Measurements from ENCODE around the gene CP.

The CP gene

GRCh38 chr3:149186219-149186618, 35.4 kb downstream of the CP start:
- no peak for DNase-seq (ENCODE audit: low read depth in 2 of 2)

DNA sequence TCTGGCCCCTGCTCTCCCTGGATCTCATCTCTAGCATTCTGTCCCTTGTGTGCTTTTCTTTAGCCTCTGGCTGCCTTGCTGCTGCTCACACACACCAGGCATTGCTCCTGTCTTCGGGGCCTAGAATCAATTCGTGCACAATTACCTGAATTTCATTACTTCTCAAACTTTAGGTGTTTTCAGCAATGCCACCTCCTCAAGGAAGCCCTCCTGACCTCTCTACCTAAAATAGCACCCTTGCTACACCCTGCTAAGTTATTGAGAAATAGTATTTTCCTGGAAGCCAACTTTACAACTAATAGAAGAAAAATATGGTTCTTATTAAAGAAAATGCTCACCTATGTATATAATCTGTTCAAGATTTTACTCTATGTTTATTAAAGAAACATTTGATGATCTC, 40.4 kb downstream of the CP start:
- no peak for DNase-seq (ENCODE audit: low read depth in 2 of 2)

- DNase-seq (ENCODE audit: low read depth in 2 of 2), result no peak
These were observed 41.5 kb downstream of the CP start for GRCh38 chr3:149180057-149180573.

GRCh38 chr3:149179220-149179619, 42.4 kb downstream of the CP start:
- no peak for DNase-seq (ENCODE audit: low read depth in 2 of 2)

DNA sequence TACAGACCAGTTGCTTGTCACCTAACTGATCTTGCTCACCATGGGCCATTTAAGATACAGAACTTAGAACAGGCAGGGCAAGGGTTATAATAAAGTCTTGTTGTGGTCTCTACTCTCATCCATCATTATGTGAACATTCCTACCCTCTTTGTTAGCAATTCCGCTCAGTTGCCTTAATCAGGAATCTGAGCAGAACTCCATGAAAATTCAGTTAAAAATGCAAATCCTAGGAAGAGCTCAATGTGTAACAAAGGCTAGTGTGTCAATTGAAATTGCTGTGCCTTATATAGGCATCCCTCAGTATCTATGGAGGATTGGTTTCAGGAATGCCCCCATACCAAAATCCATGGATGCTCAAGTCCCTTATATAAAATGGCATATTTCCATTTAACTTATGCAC, 44.5 kb downstream of the CP start:
- no peak for DNase-seq (ENCODE audit: low read depth in 2 of 2)

- no peak for DNase-seq (ENCODE audit: low read depth in 2 of 2)
These were observed 46.7 kb downstream of the CP start for GRCh38 chr3:149174901-149175300.

DNA sequence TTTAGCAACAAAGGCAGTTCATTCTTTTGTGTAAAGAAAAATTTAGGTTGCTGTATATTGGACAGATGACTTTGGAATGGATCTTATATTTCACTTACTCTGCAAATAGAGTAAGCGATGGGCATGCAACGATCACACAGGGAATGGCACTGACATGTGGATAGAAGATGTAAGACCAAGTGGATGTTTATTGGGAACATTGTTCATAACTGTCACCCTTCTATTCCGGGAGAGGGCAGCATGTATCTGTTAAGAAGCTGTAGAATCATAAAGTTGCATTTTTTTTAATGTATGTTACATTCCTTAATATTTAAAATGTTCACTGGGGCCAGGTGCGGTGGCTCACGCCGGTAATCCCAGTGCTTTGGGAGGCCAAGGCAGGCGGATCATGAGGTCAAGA, 51.0 kb downstream of the CP start:
- DNase-seq (ENCODE audit: low read depth in 2 of 2), result no peak

GRCh38 chr3:149167898-149168297, 53.7 kb downstream of the CP start:
- no peak for DNase-seq (ENCODE audit: low read depth in 2 of 2)

- no peak for DNase-seq (ENCODE audit: low read depth in 2 of 2)
These were observed 58.6 kb downstream of the CP start for GRCh38 chr3:149163066-149163465.

GRCh38 chr3:149162007-149162406, 59.6 kb downstream of the CP start:
- DNase-seq (ENCODE audit: low read depth in 2 of 2), result no peak

DNA sequence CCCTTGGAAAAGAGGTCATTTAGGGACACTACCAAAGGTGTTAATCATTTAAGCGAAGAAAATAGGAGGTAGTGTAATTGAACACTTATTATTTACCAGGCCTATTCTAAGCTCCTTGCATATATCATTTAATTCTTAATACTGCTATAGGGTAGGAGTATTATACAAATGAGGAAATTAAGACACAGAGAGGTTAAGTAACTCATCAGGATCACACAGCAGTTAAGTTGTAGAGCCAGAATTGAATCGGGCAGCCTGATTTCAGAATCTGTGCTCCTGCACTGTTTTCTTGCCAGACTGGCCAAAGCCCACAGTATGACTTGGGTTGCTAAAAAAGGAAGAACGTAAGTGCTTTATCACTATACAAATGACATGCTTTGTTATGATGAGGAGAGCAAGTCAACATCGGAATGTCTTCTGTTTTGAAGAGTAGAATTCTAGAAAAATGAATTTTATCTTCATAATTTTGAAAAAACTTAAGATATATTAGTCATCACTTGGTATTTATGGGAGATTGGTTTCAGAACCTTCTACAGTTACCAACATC, 60.8 kb downstream of the CP start:
- no peak for DNase-seq (ENCODE audit: low read depth in 2 of 2)

DNA sequence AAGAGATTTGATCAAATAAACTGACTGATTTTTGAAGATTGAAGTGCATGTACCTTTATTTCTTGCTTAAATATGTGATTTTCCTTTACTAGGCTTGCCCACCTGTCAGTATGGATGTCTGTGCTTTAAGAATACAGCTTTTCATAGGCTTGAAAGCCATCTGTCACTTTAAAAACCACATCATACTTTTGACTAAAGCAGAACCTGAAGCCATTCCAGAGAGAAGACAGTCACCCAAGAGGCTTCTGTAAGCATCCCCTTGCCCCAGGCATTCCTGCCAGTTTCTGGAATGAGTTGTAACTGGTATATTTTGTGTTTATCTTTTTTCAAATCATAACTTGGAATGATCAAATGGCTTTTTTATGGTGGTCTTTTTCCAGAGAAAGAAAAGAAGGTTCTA, 68.2 kb downstream of the CP start:
- no peak for DNase-seq (ENCODE audit: low read depth in 2 of 2)

GRCh38 chr3:149152420-149152819, 69.2 kb downstream of the CP start:
- DNase-seq (ENCODE audit: low read depth in 2 of 2), result no peak

- DNase-seq (ENCODE audit: low read depth in 2 of 2), result no peak
These were observed 69.8 kb downstream of the CP start for GRCh38 chr3:149151843-149152242.

DNA sequence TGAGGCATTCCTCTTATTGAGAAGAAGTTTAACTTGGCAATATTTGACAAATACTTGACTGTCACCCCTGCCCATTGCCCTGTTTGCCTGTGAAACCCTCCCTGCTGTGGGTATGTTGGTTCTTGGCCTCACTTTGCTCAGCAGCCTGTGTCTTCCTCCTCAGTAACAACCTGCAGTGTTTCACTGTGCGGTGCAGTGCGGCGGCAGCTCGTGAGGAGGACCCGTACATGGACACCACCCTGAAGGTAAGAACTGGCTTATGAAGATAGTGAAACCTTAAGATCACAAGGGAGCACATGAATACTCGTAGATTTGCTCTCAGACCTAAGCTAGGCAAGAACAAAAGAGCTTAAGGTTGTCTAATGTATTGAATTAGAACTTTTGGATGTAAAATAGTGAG, 71.2 kb downstream of the CP start:
- DNase-seq (ENCODE audit: low read depth in 2 of 2), result no peak

DNA sequence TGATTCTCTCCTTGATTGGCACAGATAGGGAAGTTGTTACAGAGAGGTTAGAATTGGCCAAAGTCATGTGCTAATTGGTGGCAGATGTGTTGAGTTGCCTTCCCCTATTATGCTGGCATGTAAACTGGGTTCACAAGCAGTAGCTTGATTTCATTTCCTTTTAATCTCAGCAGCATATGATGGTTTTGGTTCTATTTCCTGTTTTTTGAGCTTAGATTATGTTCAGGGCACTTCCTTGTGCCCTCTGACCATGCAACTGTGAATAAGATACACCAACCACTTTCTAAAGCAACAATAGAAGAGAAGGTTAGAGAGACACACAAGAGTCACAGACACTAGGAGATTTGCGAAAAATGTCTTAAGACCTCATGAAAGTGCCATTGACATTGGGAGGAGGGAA, 75.7 kb downstream of the CP start:
- no peak for DNase-seq (ENCODE audit: low read depth in 2 of 2)

- DNase-seq (ENCODE audit: low read depth in 2 of 2), result no peak
These were observed 76.3 kb downstream of the CP start for GRCh38 chr3:149145356-149145755.

DNA sequence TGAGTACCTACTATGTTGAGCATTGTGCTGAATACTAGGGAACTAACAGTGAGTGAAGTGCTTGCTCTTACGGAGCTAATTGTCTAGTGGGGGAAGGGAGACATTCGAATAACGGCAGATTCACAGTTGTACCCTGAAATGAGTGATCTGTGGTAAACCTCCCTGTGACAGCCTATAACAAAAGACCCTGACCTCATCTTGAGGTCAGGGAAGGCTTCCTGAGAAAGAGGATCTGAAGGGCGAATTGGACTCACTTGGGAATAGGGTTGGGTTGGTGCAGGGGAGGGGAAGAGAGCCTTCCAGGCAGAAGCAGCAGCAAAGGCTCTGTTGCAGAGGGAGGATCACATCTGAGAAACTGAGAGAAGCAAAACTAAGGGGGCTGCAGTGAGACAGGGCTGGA, 78.9 kb downstream of the CP start:
- DNase-seq (ENCODE audit: low read depth in 2 of 2), result no peak

- no peak for DNase-seq (ENCODE audit: low read depth in 2 of 2)
These were observed 87.1 kb downstream of the CP start for GRCh38 chr3:149134575-149134974.

- no peak for DNase-seq (ENCODE audit: low read depth in 2 of 2)
These were observed 90.0 kb downstream of the CP start for GRCh38 chr3:149131589-149131988.

GRCh38 chr3:149129326-149130205, 92.1 kb downstream of the CP start, which contains the start of gene HPS3:
Gene HPS3, plus strand, starts transcription at chr3:149129638. Its CDS starts 86 bp downstream, at chr3:149129724.
- DNase-seq (ENCODE audit: low read depth in 2 of 2), result peak; percentile 77 to 78

DNA sequence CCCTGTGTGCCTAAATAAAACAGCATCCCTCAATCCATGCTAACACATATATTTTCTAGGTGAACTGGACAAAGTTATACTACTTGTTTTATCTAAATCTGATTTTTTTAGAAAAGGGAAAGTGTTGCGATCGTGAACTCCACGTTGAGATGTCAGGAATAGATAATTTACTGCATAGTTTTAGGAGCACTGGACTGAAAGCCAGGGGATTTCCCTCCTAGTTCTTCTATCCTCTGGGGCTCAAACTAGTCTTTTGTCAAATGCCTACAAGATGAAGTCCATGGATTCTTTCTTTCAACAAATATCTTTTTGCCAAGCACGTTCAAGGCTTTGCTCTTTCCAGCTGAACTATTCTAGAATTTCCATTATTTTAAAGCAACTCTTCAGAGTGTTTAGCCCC, 92.8 kb downstream of the CP start:
- no peak for DNase-seq (ENCODE audit: low read depth in 2 of 2)

Data from stimulated activated CD8-positive, alpha-beta memory T cell treated with anti-CD3 and anti-CD28 coated beads, Interleukin-15, amount 100 ng/mL, for 48 hours (primary cell).